ENCODE data around the gene TNFAIP2.

TNFAIP2 gene

DNA sequence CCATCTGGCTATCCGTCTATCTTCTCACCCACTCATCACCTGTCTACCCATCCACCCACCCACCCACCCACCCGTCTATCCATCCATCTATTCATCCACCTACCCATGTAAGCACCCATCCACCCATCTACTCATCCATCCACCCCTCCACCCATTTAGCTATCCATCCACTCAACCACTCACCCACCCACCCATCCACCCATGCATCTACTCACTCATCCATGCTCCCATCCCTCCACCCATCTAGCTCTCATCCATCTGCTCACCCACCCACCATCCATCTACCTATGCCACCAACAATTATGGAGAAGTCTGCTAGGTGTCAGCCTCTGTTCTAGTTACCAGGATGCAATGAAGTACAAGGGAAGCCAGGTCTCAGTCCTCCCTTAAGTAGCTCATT is 11.1 kb downstream of the TNFAIP2 start:
- no peak for DNase-seq (ENCODE audit: low read depth in 2 of 2)

DNA sequence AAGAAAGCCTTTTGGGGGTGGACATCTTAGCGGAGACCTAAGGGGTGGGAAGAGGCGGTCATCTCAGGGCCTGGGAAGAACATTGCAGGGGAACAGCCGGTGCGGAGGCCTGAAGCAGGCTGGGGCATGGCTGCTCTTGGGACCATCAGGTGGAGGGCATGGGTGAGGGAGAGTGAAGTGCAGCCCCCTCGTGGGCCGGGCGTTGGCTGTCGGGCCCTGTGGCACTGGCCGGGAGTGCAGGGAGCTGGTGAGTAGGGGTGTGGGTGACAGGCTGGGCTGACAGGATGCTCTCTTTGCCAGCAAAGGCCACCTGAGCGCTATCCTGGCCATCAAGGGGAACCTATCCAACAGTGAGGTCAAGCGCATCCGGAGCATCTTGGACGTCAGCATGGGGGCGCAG is 11.7 kb downstream of the TNFAIP2 start:
- no peak for DNase-seq (ENCODE audit: low read depth in 2 of 2)

DNA sequence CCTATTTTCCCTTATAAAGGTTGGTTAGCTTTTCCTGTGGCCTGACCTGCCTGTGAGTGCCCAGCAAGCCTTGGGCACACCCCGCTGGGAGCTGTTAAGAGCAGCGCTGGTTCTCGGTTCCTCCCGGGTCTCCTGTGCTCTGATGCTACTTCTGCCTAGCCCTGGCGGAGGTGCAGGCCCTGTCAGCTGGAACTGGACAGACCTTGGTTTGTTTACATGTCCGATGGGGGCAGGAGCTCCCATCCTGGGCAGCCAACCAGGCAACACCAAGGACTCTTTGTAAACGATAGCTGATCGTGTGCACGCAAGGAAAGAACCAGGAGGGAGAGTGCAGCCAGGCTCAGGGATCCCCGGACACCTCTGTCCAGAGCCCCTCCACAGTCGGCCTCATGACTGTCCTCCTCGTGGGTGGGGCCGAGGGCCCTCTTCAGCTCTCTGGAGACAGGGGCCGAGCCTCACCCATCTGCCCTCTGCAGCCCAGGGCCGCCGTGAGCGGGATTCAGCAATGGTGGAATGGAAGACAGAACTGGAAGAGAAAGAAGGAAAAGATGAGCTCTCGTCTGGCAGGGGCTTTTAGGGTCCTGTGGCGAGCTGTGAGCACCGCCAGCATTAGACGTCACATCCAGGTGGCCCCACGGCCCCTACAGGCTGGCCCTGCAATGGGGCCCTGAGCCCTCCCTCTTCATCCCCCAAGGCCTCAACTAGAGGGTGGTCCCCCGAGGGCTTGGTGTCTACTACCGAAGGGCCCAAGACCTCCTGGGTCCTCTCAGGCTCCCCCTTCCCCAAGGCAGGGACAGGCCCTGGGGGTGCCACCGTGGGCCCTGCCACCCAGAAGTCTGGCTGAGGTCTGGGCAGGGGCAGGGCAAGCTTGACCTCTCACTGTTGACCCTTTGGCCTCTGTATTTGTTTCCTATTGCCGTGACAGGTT is 12.3 kb downstream of the TNFAIP2 start:
- DNase-seq (ENCODE audit: low read depth in 2 of 2), result no peak

DNA sequence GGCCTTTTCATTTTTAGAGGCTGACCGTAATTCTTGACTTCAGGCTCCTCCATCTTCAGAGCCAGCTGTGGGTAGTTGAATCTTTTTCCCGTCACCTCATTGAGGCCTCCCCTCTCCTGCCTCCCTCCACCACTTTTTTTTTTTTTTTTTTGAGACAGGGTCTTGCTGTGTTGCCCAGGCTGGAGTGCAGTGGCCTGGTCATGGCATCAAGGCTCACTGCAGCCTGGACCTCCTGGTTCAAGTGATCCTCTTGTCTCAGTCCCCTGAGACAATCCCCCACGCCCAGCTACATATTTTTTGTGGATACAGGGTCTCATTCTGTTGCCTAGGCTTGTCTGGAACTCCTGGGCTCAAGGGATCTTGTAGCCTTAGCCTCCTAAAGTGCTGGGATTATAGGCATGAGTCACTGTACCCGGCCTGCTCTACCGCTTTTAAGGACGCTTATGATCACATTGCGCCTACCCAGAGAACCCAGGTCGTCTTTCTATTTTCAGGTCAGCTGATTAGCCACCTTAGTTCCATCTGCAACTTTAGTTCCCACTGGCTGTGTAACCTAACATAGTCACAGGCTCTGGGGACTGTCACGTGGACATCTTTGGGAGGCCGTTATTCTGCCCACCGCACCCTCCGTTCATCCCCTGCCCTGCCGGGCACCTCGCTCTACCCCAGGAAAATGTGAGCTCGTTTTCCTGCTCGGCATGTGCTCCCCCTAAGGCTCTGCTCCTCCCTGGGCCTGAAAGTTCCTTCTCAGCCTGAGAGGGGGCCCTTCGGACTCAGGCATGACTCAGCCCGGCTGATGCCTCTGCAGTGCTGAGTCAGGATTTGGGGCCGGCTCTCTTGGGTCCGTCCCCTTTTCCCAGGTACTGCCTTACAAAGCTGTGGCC is 13.4 kb downstream of the TNFAIP2 start:
- DNase-seq (ENCODE audit: low read depth in 2 of 2), result no peak

DNA sequence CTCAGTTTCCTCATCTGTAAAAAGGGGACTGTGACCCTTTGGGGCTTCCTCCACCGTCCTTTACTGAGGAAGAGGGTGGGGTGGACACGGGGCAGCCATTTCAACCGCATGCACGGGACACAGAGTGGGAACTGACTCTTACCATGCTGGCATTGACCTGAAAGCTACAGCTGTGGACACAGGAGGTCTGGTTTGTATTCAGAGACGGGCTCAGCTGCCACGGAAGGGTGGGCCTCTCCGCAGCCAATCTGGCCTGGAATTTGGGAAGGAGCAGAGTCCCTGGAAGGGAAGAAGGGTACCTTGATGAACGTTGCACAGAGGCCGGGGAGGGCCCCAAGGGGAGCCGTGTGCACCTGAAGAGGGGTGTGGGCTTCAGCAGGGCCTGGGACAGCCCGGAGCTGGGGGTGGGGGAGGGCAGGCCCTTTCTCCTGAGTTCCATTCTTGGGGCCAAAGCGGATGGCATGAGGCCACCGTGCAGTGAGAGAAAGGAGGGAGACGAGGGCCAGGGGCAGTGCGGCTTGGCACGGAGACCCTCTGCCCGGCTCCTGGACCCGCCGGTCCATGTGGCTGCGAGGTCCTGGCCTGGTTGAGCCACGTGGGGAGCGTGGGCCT is 14.5 kb downstream of the TNFAIP2 start:
- no peak for DNase-seq (ENCODE audit: low read depth in 2 of 2)

DNA sequence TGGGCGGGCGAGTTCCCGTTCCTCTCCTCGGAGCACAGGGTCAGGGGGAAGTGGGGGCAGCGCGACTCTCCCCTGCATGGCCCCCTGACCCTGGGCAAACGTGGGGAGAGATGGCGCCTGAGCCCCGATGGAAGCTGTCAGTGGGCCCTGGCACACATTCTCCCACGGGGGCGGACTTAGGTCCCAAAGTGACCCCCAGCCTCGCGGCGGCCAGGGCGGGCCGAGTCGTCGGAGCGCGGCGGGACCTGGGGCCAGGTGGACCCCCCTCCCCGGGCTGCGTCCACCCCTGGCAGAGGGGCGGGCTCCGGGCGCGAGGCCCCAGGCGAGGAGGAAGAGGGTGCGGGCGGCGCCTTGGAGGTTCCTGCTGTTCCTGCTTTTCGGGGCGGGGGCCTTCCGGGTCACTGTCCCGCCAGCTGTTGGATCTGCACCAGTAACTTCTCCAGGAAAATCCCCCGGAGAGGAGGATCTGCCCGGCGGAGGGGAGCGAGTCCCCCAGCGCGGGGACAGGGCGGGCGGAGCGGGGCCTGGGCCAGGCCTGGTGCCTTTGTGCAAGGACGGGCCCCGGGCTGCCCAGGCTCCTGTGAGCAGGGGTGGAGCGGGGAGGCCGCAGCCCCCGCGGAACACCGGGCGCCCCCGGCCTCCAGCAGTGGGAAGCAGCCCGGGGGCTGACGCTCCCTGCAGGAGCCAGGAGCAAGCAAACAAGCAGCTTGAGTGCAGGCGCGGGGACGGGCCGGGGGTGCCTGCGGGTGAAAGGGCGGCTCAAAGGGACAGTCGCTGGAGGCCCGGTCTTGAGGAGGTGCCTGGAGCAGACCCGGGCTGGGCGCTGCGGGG is 15.3 kb downstream of the TNFAIP2 start:
- no peak for DNase-seq (ENCODE audit: low read depth in 2 of 2)

DNA sequence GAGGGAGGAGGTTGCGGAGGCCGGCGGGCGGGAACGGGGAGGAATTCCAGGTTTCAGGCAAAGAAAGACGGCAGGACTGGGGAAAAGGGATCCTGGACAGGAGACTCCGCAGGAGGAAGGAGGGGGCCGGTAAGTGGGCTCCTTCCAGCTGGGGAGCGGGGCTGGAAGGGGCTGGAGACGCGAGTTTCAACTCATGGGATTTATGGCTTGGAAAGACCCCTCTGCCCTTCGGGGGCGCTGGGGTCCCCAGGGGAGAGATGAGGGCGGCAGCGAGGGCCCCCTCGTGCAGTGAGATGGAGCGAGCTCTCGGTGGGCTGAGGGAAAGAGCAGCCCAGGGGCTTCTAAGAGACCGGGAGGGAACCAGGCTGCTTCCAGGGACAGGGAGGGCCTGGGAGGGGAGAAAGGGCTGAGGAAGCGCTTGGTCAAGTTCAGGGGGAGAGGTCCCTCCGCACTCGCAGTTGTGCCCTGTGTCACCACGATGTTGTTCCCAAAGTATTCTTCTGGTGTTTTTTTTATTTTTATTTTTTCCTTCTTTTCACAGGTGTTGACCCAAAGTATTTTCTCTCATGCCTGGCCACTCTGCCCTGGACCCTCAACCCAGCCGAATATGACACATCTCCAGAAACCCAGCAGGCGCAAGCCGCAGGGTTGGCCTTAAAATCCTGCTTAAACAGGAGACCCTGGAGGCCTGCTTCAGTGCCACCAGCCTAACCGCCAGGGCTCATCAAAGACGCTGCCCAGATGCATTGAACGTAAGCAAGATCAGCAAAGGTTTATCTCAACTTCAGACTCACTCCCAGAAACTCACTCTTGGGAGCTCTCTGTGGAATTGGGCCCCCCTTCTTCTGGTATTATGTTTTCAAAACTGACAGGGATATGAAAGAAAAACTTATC is 16.1 kb downstream of the TNFAIP2 start:
- no peak for DNase-seq (ENCODE audit: low read depth in 2 of 2)

DNA sequence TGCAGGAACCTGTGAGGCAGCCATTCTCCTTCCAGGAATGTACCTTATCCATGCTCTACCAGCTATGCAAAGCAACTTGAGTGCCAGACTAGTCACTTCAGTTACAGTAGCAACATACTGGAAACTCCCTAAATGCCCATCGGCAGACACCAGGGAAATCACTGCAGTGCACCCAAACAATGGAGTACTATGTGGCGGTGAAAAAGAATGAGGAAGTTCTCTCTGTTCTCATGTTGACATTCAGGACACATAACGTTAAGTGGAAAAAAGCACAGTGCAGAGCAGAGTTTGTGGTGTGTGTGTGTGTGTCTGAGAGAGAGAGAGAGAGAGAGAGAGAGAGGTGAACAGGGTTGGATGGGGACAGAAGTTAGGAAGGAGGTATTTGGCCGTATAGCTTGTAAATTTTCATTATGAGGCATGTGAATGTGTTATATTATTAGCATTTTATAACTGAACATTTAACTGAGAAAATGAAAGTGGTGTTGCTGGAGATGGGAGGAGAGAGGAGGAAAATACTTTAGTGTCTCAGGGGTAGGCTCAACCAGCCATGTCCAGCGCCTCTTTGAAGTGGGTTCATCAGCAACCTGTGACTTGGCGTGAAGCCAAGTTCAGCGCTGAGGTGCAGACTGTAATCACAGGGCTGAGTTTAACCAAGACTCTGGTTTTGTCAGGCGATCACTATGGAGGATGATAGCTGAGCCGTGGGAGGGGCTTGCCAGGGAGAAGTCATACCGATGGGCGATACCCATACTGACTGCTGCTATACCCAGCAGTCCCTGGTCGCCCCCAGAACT is 17.3 kb downstream of the TNFAIP2 start:
- DNase-seq (ENCODE audit: low read depth in 2 of 2), result no peak

DNA sequence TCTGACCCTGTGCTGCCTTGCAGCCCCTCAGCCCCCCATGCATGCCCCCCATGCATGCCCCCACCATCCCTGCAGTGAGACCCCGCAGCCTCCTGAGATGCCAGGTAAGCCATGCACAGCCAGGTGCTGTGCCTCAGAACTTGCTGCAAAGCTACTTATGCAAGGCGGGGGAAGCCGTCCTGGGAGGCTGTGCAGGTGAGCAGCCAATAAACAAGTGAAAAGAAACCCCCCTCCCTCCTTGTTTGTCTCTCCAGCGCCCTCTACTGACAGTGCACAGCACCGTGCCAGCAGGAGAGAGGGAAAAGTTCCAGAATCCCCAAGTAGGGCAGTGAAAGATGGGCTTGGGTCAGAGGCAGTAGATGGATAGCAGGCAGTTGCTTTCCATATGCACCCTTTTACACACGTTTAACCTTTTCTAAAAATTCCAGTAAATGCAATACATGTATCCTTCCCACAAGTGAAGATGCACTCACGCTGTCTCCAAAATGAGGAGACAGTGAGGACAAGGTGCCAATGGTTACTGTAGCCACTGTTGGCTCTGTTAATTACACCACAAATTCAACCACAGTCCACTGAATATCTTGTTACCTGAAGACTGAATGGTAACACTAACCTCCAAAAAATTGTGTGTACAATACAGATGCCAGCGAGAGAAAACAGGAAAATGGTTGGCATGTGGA is 18.0 kb downstream of the TNFAIP2 start:
- peak in 1 of 2 donors; percentile 4 for DNase-seq (ENCODE audit: low read depth in 2 of 2)

DNA sequence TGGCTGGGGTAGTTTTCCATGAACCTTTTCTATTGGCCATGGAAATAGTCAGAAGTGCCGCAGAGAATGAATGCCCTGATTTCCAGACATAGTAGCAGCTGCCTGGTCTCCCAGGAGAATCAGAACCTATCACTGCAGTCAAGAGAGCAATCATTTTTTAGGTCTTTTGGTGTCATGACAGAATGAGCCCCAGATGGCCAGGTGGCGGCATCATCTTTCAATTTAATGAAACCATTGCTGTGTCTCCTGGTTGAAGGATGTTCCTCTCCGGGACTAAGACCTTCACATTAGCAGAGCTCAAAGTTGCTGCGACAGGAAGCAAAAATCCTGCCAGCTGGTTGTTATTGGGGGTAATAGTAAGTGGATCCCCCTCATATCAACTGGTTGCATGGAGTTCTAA is 18.8 kb downstream of the TNFAIP2 start:
- no peak for DNase-seq (ENCODE audit: low read depth in 2 of 2)

DNA sequence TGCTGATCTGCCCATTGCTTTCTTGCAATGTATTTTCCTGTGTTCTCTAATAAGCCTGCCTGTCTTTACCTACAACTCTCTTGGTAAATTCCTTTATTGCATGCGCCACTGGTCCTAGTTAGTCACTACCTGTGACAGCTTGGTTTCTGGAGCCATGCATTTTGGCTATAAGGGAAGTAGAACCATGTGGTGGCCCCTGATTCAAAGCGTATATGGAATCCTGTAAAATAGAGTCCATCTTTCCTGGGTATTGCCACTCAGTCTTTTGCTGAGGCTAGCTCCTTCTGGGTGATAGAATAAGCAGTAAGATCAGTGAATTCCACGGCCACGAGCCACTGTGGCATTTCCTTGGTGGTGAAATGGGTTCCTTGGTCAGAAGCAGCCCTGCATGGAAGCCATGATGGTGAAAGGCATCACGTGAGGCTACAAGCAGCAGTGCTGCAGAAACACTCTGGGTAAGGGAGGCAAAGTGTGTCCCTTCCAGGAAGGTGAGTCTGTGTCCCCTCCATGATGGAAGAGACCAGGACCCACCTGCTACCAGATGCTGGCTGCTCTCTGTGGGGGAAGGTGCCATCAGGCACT is 19.6 kb downstream of the TNFAIP2 start:
- DNase-seq (ENCODE audit: low read depth in 2 of 2), result no peak

DNA sequence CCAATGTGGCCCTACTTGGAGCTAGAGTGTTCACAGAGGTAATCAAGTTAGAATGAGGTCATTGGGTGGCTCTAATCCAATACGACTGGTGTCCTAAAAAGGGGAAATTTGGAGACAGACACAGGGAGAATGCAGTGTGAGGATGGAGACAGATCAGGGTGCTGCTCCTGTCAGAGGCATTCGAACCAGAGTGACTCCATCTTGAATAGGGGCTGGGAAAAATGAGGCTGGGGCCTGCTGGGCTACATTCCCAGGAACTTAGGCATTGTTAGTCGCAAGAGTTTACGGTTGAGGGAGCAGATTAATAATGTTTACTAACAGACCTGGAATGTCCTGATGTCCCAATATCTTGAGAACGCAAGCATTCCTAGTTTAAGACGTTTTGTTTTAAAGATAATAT is 20.2 kb downstream of the TNFAIP2 start:
- no peak for DNase-seq (ENCODE audit: low read depth in 2 of 2)

DNA sequence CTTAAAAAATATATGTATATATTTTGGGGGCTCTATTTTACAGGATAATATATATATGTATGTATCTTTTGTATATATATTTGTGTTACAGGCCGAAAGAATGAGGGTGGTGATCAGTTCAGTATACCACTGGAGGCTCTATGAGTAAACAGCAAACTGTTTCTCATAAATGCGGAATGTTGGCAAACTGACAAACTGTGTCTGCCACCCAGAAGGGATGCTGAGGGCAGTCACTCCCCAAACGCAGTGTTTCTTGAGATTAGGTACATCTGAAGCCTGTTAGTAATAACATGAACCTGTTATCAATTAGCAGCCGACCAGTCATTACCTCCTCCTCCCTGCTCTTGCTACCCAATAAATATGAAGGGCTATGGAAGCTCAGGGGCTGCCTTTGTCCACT is 20.8 kb downstream of the TNFAIP2 start:
- no peak for DNase-seq (ENCODE audit: low read depth in 2 of 2)

DNA sequence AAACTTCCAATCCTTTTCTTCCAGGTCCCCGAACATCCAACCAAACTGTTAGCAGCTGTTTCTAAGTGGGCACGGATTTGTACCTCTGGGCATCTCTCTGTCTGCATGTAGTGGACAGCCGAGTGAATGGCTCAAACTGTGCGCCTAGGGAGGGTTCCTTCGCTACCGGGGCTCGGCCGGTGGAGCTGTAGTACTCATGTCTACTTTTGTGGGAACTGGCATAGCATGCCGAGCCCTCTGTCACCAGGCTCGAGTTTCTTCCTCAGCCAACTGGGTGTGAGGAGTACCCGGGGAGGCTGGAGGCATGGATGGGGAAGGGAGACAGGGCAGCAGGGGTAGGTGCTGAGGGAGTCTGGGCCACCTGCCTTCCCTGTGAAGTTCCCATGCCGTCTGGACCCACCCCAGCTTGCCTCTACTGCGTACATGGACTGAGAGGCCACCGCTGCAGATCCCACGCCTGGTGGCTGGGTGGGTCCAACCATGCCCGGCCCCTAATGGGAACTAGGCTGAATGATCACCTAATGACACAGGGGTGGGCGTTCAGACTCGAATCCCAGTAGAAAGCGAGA is 23.0 kb downstream of the TNFAIP2 start:
- no peak for DNase-seq (ENCODE audit: low read depth in 2 of 2)

DNA sequence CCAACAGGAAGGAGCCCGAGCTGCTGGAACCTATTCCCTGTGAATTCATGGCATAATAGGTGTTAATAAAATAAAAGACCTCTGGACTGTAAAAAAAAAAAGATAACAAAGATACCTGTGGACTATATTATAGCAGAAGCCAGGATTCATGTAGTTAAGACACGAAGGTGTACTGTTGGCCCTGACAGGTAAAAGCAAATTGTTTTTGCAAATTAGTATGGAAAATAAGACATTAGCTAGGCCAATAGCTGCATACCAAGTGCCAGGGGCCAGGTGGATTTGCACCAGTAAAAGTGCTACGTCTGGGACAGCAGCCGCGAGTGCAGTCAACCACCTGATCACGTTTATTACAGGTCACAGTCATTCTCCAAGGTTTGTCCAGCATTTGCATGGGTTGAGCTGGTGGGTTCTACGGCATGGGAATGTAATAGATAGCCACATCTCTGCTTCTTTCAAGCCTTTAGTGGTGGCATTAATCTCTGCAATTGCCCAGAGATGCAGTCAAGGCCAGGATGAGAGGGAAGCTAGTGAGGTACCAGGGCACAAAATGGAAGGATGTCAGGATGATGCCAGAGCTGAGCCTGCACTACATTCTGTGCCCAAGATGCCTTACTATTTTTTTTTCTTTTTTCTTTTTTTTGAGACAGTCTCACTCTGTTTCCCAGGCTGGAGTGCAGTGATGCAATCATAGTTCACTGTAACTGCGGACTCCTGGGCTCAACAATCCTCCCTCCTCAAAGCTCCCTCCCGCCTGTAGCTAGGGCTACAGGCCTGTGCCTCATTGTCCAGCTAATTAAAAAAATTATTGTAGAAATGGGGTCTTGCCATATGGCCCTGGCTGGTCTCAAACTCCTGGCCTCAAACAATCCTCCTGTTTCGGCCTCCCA is 26.3 kb downstream of the TNFAIP2 start:
- DNase-seq (ENCODE audit: low read depth in 2 of 2), result no peak

DNA sequence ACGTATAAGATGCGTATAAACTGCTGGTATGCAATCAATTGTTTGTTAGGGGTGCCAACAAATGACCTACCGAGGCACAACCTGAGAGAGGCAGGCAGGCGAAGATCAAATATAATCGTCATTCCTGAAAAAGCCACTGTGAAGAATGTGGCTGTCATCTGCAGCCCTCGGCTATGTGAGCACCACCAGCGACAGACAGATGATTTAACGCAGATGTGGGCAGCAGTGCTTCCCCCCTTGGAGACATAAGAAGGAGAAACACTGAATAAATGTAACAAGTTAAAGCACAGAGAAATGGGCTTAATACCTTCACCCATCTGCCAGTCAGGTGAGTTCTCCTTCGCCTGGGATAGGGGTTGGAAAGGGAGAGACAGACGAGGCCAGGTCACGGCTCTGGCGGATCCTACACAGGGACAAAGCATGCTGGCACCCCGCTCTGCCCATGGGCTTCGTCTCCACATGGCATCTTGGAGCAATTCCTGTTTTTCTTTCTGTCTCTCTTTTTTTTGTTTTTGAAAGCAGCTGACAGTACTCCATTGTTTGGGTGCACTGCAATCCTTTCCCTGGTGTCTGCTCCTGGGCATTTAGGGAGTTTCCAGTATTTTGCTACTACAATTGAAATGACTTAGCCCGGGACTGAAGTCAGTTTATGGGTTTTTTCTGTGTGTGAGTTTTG is 28.1 kb downstream of the TNFAIP2 start:
- no peak for DNase-seq (ENCODE audit: low read depth in 2 of 2)

DNA sequence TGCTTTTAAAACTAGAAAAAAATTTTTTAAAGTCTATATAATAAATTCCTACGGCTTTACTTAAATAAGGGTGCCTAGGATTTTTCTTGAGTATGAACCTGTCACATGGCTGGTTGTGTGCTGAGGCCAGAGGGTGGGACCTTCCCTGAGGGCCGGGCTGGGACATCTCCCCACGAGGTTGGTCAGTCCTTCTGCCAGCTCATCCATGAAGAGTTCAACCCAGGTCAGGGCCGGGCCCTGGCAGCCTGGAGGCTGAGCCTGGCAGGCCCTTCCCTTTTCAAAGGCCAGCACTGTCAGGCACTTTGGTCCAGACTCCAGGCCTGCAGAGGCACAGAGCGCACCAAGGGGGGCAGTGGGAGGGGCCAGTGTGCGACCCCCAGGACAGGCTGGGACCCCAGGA is 31.7 kb downstream of the TNFAIP2 start:
- DNase-seq (ENCODE audit: low read depth in 2 of 2), result no peak

All from stimulated activated CD8-positive, alpha-beta memory T cell treated with anti-CD3 and anti-CD28 coated beads, Interleukin-15, amount 100 ng/mL, for 48 hours (primary cell).